Adrenal gland (tissue), 5 donors: ENCODE results near the gene CPT1B.

Source experiments
- POLR2A ChIP-seq, 2 donors: fragments of 450-650 bp; IDR thresholded peaks; one replicate each; pipeline ENCODE4 v1.6.1; 2017; ENCODE audit warnings: antibody characterized with exemption in 2 of 2, mild to moderate bottlenecking in 2 of 2, moderate library complexity in 1 of 2
- TF ChIP-seq, protein P1 (sequence below), 6 experiments: fragments of 450-650 bp in 4 of 6; fragments of 200-600 bp in 2 of 6; sonication (generic) in 1 of 6; IDR thresholded peaks; 1 replicate in 5 of 6; 2 replicates in 1 of 6; pipeline versions ENCODE4 v1.5.1 to v1.8.0; 2016 to 2021; ENCODE audit warnings: antibody characterized with exemption in 6 of 6, mild to moderate bottlenecking in 2 of 6, moderate library complexity in 1 of 6
- donor health status: DM: no; HTN: no; CAD: no.

DNA sequence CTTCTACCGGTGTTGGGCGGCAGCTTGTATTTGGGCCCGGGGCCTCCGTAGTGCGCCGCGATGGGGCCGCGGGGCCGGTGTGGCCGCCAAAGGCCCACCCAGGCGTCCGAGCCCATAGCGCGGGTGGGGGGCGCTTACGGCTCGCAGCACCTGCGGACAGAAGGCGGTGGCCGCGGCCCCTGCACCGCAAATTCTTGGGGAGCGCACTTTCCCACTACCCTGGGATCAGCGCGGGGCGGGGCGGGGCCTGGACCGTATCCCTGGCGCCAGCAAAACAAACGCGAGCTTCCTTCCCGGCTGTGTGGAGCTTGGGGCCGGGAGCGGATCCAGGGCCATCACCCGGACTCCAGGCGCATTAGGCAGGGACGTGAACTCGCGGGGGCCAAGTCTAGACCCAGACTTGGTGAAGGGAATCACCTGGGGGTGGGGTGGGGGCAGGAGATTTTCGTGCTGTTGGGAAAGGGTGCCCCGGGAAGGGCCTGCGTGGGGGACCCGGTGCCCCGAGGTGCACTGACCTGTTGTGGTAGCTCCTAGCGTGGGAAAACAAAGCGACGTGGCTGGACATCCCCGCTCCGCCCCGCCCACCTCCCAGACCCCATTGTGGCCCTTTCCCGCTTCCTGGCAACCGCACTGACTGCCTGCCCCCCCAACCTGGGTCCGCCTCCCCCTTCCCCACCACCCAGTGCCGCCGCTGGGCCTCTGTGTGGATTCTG lies 46.1 kb downstream of the CPT1B start:
- TF ChIP-seq, protein P1, sequence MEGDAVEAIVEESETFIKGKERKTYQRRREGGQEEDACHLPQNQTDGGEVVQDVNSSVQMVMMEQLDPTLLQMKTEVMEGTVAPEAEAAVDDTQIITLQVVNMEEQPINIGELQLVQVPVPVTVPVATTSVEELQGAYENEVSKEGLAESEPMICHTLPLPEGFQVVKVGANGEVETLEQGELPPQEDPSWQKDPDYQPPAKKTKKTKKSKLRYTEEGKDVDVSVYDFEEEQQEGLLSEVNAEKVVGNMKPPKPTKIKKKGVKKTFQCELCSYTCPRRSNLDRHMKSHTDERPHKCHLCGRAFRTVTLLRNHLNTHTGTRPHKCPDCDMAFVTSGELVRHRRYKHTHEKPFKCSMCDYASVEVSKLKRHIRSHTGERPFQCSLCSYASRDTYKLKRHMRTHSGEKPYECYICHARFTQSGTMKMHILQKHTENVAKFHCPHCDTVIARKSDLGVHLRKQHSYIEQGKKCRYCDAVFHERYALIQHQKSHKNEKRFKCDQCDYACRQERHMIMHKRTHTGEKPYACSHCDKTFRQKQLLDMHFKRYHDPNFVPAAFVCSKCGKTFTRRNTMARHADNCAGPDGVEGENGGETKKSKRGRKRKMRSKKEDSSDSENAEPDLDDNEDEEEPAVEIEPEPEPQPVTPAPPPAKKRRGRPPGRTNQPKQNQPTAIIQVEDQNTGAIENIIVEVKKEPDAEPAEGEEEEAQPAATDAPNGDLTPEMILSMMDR (IDR thresholded peaks at IDR 0.05), result no peak
- peak in 1 of 2 donors; percentile 17 for TF ChIP-seq POLR2A (IDR thresholded peaks at IDR 0.05)
